NCI-H510A (cell line): Measurements from ENCODE around the gene ASB1.

ENCODE experiments used
- DNase-seq: peaks from one replicate; lab custom pipeline; 2025; lab: John Stamatoyannopoulos, UW

The ASB1 gene

DNA sequence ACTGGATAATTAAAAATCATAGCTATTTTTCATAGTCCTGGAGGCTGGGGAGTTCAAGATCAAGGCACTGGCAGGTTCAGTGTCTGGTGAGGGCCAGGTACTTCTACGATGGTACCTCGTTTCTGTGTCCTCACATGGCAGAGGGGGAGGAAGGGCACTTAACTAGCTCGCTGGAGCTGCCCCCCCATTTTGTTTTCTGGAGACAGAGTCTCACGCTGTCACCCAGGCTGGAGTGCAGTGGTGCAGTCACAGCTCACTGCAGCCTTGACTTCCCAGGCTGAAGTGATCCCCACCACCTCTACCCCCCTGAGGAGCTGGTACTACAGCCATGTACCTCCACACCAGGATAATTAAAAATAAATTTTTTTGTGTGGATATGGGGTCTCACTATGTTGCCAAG, 40.3 kb downstream of the ASB1 start:
- no peak for DNase-seq

DNA sequence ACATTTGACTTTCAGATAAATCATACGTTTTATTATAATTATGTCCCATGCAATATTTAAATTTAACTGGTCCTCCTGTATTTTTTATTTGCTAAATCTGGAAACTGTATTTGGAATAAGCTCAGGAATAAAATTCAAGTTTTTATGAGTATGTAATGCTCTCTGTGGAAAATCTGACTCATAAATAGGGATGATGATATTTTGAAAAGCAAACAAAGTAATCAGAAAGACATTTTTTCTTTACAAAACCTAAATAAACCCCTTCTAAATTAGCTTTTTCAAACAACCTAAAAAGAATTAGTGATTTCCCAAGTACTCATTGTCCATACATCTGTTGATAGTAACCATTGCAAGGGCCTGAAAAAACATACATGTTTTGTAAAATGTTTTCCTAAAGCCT, 41.1 kb downstream of the ASB1 start:
- no peak for DNase-seq

DNA sequence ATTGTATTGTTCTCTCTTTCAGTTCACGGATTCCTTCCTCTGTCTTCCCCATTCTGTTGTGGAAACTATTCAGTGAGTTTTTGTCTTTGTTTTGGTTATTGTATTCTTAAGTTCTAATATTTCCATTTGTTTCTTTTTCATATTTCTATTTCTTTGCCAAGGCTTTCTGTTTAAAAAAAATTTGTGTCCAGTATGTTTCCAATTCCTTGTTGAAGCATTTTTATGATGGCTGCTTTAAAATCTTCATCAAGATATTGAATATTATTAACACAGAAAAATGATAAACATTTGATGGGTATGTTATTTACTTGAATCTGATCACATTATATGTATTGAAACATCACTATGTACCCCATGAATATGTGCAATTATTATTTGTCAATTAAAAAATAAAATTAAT, 42.4 kb downstream of the ASB1 start:
- no peak for DNase-seq

DNA sequence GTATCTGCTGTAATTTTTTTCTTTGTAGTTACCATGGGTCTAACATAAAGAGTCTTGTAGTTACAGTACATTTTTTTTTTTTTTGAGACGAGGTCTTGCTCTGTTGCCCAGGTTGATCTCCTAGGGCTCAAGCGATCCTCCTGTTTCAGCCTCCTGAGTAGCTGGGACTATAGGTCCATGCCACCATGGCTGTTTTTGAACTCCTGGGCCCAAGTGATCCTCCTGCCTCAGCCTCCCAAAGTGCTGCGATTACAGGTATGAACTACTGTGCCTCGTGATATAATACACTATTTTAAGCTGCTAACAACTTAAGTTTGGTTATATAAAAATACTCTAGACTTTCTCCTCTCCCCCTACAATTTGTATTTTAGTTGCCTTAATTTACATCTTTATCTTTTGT, 46.3 kb downstream of the ASB1 start:
- DNase-seq: no peak

DNA sequence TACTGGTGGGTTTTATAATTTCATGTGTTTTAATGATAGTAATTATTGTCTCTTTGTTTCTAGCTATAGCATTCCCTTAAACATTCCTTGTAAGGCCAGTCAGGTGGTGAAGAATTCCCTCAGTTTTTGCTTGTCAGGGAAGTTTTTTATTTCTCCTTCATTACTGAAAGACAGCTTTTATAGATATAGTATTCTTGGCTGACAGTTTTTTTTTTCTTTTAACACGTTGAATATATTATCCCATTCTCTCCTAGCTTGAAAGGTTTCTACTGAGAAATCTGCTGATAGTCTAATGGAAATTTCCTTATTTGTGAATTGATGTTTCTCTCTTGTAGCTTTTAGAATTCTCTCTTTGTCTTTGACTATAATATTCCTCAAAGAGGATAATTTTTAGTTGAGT, 46.8 kb downstream of the ASB1 start:
- no peak for DNase-seq

GRCh38 chr2:238475034-238475433, 48.3 kb downstream of the ASB1 start:
- no peak for DNase-seq

GRCh38 chr2:238475566-238475965, 48.8 kb downstream of the ASB1 start:
- no peak for DNase-seq

- DNase-seq: no peak
Measured at GRCh38 chr2:238476258-238476657, 49.5 kb downstream of the ASB1 start.

GRCh38 chr2:238478216-238478615, 51.5 kb downstream of the ASB1 start:
- no peak for DNase-seq

GRCh38 chr2:238479847-238480246, 53.1 kb downstream of the ASB1 start:
- no peak for DNase-seq

GRCh38 chr2:238483021-238483420, 56.3 kb downstream of the ASB1 start:
- DNase-seq: no peak

DNA sequence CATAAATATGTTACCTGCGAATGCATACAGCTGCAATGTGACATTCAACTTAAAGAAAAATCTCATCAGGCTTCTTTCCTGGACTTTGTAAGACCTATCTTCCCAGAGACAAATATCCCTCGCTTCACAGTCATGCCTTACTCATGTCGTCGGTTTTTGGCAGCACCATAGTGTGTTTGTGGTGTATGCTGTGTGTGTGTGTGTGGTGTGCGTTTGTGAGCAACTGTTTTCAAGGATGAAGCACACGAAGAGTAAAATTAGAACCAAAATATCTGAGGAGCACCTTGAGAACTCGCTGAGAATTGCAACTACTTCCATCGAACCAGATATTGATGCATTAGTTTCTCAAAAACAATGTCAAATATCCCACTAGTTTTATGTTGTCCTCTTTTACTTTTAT, 56.9 kb downstream of the ASB1 start:
- DNase-seq: no peak

DNA sequence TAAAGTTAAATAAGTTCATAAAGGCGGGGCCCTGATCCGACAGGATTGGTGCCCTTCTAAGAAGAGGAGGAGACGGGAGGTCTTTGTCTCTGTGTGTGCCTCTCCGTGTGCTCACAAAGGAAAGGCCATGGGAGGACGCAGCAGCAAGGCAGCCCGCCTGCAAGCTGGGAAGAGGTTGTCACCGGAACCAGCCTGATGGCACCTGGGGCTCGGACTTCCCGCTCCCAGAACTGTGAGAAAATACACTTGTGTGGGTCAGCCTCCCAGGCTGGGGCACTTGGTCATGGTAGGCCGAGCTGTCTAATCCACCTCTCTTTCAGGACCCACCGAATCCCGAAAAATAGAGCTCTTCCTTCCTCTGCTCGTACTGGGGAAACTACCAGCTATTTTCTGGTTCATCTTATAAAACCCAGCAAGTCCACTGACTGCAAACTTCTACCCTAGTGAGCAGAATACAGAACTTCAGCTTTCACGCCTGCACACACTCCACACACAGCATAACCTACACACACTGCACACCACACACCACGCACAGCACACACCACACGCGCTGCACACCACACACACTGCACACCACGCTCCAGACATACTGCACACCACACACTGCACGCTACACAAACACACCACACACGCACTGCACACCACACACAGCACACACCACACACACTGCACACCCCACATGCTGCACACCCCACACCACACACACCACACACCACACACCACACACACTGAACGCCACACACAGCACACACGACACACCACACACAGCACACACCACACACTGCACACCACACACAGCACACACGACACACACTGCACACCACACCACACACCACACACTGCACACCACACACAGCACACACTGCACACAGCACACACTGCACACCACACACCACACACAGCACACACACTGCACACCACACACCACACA, 58.1 kb downstream of the ASB1 start:
- DNase-seq: no peak

GRCh38 chr2:238486123-238486848, 59.6 kb downstream of the ASB1 start:
- no peak for DNase-seq

GRCh38 chr2:238487134-238487533, 60.4 kb downstream of the ASB1 start:
- no peak for DNase-seq

DNA sequence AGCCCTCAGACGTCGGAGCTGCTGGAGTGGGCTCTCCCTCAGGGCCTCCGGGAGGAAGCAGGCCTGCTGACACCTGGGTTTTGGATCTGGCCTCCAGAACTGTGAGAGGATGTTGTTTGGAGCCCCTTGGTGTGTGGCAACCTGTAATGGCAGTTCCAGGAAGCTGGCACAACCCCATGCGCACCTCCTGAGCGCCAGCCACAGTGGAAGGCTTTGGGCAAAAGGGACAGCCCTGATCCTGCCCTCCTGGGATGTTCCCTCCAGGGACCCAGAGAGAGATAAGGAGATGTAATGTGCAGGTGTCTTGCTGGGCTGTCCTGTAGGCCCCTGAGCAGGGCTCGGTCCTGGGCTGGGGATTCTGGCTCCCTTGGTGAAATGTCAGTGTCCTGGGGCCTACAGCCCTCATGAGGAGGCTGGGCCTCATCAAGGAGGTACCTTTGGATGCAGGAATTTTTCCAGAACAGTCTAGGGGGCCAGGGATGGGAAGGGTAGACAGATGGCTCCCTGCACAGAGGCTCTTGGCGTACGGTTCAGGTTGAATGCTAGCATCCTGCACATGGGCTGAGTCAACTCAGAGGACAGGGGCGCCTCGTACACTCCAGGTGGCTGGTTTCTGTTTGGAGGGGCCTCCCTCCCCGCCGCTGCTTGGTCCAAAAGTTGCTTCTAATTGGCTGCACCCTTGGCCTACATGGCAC, 61.1 kb downstream of the ASB1 start:
- no peak for DNase-seq

GRCh38 chr2:238488347-238488826, 61.7 kb downstream of the ASB1 start:
- DNase-seq: no peak

DNA sequence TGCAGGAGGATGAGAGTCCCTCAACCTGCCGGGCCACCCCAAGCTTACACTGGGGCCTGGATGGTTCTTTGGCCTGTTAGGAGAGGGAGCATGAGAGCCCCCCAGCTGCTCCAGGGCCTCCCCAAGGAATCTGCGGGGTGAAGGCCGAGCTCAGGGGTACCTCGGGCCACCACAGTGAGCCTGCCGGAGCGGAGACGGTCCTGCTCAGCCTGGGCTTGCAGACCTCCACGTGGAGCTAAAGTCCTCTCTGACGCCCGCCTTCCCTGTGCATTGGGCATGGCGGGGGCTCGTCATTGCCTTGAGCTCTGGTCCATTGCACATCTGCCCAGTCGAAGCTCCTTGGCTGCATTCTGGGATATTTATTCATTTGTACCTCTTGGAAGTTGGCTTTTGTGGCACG, 62.7 kb downstream of the ASB1 start:
- no peak for DNase-seq

- DNase-seq: no peak
Measured at GRCh38 chr2:238489896-238490295, 63.2 kb downstream of the ASB1 start.

DNA sequence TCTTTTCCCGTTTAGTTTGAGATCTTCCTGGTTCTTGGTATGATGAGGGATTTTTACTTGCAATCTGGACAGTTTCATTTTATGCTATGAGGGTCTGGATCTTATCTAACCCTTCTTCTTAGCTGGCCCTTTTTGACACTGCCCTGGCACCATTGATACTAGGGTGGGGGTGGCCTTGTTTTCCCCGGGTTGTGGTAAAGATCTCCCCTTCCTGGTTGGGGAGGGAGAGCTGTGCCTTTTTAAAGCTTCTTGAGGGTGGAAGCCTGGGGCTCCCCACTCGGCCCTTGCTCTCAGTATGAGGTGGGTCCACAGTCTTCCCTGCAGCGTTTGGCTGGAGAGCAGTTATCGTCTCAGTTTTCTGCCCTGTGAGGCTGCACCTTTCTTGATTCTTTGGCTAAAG, 66.1 kb downstream of the ASB1 start:
- no peak for DNase-seq

DNA sequence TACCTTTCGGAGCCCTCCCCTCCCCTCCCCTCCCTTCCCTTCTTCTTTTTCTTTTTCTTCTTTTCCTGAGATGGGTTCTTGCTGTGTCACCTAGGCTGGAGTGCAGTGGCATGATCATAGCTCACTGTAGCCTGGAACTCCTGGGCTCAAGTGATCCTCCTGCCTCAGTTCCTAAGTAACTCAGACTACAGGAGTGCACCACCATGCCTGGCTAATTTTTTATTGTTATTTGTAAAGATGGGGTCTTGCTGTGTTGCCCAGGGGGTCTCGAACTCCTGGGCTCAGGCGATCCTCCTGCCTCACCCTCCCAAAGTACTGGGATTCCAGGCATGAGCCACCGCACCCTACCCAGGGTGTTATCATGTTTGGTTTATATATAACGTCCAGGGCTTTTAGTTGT, 66.7 kb downstream of the ASB1 start:
- DNase-seq: no peak

- no peak for DNase-seq
Measured at GRCh38 chr2:238493880-238494572, 67.3 kb downstream of the ASB1 start.
